ENCODE data around the gene MEX3B. TPM values are rescaled to one million over a fixed set of nuclear protein-coding genes. Genes with fewer than 3 reads are reported as not detected.

MEX3B gene
- total and polyA plus RNA-seq, 9 of the 15 experiments (the other 6 are each of a cell fraction or from before 2014, with no cell fraction given) = 0.94 to 12.8 (median 3.6) TPM

- TF ChIP-seq NR4A1 (CRISPR knock-in tag; IDR thresholded peaks at IDR 0.05) = no peak
- no peak for TF ChIP-seq NR4A1 (tag; IDR thresholded peaks at IDR 0.05)
- TF ChIP-seq NRF1 (conservative IDR thresholded peaks at IDR 0.05 in 1 of 2, IDR thresholded peaks at IDR 0.05 in 1 of 2) = peak; percentile 91 to 93
- TF ChIP-seq ZNF75A (CRISPR knock-in tag; IDR thresholded peaks at IDR 0.05) = no peak
- no peak for TF ChIP-seq CBX2 (IDR thresholded peaks at IDR 0.05; ENCODE audit: insufficient read depth, low read length, poor library complexity, severe bottlenecking)
- TF ChIP-seq CREM (IDR thresholded peaks at IDR 0.05; ENCODE audit: low read depth) = peak; percentile 72
- peak; percentile 82 for TF ChIP-seq CHD1 (IDR thresholded peaks at IDR 0.05; ENCODE audit: low read length)
- TF ChIP-seq RBM22 (IDR thresholded peaks at IDR 0.05; ENCODE audit: low read depth, low read length, poor library complexity, severe bottlenecking) = peak; percentile 18
- no peak for TF ChIP-seq MXI1 (IDR thresholded peaks at IDR 0.05; ENCODE audit: low read depth, low read length)
- TF ChIP-seq ZNF589 (CRISPR knock-in tag; IDR thresholded peaks at IDR 0.05; ENCODE audit: low read depth) = peak; percentile 85
- no peak for TF ChIP-seq ZNF133 (CRISPR knock-in tag; IDR thresholded peaks at IDR 0.05)
- TF ChIP-seq FOXA3 (CRISPR knock-in tag; conservative IDR thresholded peaks at IDR 0.05 in 1 of 2, IDR thresholded peaks at IDR 0.05 in 1 of 2) = no peak
- TF ChIP-seq ZNF311 (CRISPR knock-in tag; IDR thresholded peaks at IDR 0.05) = no peak
- no peak for TF ChIP-seq ZBTB5 (IDR thresholded peaks at IDR 0.05)
- peak; percentile 85 for TF ChIP-seq SMAD4 (CRISPR knock-in tag; conservative IDR thresholded peaks at IDR 0.05)
- peak; percentile 25 for TF ChIP-seq NEUROD1 (IDR thresholded peaks at IDR 0.05; ENCODE audit: borderline replicate concordance, low read depth, low read length, partially characterized antibody)
- TF ChIP-seq MNT (conservative IDR thresholded peaks at IDR 0.05) = peak; percentile 11 to 63; a peak in 2 of 4 replicates
- no peak for TF ChIP-seq ZNF512 (tag; IDR thresholded peaks at IDR 0.05)
- TF ChIP-seq CBX1 (IDR thresholded peaks at IDR 0.05; ENCODE audit: low read depth) = no peak
- TF ChIP-seq ELK1 (CRISPR knock-in tag; IDR thresholded peaks at IDR 0.05) = no peak
- peak; percentile 54 to 75; a peak in 3 of 4 replicates for TF ChIP-seq NONO (IDR thresholded peaks at IDR 0.05; ENCODE audit: low read depth in 2 of 2, low read length in 1 of 2)
These were observed 1.0 kb upstream of the MEX3B start (continued) for GRCh38 chr15:82046666-82047452.
